ENCODE data around the gene STMND1.

- TF ChIP-seq CTCF (IDR thresholded peaks at IDR 0.05; ENCODE audit: insufficient read depth, low read length) (no peak), POLR2AphosphoS5 (IDR thresholded peaks at IDR 0.05; ENCODE audit: low read depth) (no peak), SPI1 (IDR thresholded peaks at IDR 0.05; ENCODE audit: borderline replicate concordance, low read depth) (no peak)
- TF ChIP-seq, protein P1, sequence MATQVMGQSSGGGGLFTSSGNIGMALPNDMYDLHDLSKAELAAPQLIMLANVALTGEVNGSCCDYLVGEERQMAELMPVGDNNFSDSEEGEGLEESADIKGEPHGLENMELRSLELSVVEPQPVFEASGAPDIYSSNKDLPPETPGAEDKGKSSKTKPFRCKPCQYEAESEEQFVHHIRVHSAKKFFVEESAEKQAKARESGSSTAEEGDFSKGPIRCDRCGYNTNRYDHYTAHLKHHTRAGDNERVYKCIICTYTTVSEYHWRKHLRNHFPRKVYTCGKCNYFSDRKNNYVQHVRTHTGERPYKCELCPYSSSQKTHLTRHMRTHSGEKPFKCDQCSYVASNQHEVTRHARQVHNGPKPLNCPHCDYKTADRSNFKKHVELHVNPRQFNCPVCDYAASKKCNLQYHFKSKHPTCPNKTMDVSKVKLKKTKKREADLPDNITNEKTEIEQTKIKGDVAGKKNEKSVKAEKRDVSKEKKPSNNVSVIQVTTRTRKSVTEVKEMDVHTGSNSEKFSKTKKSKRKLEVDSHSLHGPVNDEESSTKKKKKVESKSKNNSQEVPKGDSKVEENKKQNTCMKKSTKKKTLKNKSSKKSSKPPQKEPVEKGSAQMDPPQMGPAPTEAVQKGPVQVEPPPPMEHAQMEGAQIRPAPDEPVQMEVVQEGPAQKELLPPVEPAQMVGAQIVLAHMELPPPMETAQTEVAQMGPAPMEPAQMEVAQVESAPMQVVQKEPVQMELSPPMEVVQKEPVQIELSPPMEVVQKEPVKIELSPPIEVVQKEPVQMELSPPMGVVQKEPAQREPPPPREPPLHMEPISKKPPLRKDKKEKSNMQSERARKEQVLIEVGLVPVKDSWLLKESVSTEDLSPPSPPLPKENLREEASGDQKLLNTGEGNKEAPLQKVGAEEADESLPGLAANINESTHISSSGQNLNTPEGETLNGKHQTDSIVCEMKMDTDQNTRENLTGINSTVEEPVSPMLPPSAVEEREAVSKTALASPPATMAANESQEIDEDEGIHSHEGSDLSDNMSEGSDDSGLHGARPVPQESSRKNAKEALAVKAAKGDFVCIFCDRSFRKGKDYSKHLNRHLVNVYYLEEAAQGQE (IDR thresholded peaks at IDR 0.05; ENCODE audit: insufficient replicate concordance, low read depth) = no peak
These were observed 10.7 kb upstream of the STMND1 start for GRCh38 chr6:17091122-17091521.

All from HL-60 (cell line).